Activated CD4-positive, alpha-beta T cell treated with anti-CD3 and anti-CD28 coated beads, Interleukin-2, amount 10 ng/mL, durations not matched to agents 7 days and 5 days (primary cell): Measurements from ENCODE around the gene PGBD5. TPM values are rescaled to one million over a fixed set of nuclear protein-coding genes. Genes with fewer than 3 reads are reported as not detected.
A peak's percentile ranks its signal among the peaks of the same experiment; 100 is the strongest.

Experiments used
- CTCF ChIA-PET: fragments of 350-600 bp; sonication (Branson Sonifier 250); formaldehyde crosslinking; loops from one replicate; lab custom pipeline; 2021; ENCODE audit warnings: antibody characterized with exemption; lab: Charles Lee
- POLR2A ChIA-PET: fragments of 350-600 bp; sonication (Branson Sonifier 250); formaldehyde crosslinking; loops from one replicate; lab custom pipeline; 2021; ENCODE audit warnings: antibody characterized with exemption; lab: Charles Lee
- DNase-seq: peaks from one replicate; pipeline ENCODE4 v3.0.0-alpha.2; 2020
- H3K27ac Mint-ChIP-seq: one replicate; pipeline ENCODE4 v1.8.0; 2021; ENCODE audit warnings: mild to moderate bottlenecking, moderate library complexity, mixed read lengths
- H3K27me3 Mint-ChIP-seq: one replicate; pipeline ENCODE4 v1.8.0; 2021; ENCODE audit warnings: mixed read lengths
- H3K36me3 Mint-ChIP-seq: one replicate; pipeline ENCODE4 v1.8.0; 2021; ENCODE audit warnings: low read depth, mixed read lengths
- H3K4me1 Mint-ChIP-seq: one replicate; pipeline ENCODE4 v1.8.0; 2021; ENCODE audit warnings: mixed read lengths
- H3K4me3 Mint-ChIP-seq: one replicate; pipeline ENCODE4 v1.8.0; 2021; ENCODE audit warnings: mild to moderate bottlenecking, moderate library complexity, mixed read lengths
- H3K9me3 Mint-ChIP-seq: one replicate; pipeline ENCODE4 v1.8.0; 2021; ENCODE audit warnings: mixed read lengths
- total RNA-seq, 2 experiments: library from RNA; stranded (reverse); gene quantifications; one replicate each; pipeline ENCODE4 v1.2.3, GENCODE V29; 2021

Gene PGBD5
- total RNA-seq, 2 experiments from 2014 or later: not detected

DNA sequence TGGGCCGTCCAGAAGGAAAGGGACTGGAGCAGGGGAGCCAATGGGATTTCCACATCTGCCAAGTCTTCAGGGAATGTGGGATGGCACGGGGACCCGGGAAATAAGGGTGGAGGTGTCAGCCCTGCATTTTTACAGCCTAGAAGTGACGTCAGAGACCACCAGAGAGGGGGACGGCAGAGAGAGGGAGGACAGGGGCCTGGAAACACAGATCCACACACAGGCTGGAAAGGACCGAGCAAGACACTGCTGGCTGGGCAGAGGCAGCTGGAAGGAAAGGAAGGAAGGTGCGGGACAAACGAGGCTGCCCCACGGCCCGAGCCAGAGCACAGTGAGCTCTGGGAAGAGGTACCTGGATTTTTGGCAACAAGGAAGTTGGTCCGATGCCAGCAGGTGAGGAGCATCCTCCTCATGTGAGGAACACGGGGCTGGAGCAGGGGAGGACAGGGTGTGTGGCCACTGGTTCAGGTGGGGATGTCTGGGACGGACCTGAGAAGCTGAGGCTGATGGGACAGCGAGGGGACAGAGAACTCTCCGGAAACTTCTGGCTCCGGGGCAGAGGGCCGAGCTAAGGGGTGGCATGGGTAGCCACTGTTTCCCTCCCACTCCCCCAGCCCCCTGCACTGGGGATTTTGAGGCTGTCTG, 138.3 kb downstream of the PGBD5 start:
- H3K27me3 Mint-ChIP-seq: peaks cover 14% of the 10 kb centered on the region
- DNase-seq: no peak
- no peaks in the 10 kb centered on the region for H3K36me3 Mint-ChIP-seq
- POLR2A ChIA-PET: no interaction called here
- no peak overlapping the region for H3K4me3 Mint-ChIP-seq
- CTCF ChIA-PET: interaction anchor here (0.6 to 2.7 kb wide), 2 partner anchors 11 to 18 kb away, joined by 4 to 10 read pairs; no protein-coding TSS in a partner anchor
- H3K27ac Mint-ChIP-seq: no peak overlapping the region
- H3K4me1 Mint-ChIP-seq: peaks cover 1% of the 10 kb centered on the region
- no peaks in the 10 kb centered on the region for H3K9me3 Mint-ChIP-seq

DNA sequence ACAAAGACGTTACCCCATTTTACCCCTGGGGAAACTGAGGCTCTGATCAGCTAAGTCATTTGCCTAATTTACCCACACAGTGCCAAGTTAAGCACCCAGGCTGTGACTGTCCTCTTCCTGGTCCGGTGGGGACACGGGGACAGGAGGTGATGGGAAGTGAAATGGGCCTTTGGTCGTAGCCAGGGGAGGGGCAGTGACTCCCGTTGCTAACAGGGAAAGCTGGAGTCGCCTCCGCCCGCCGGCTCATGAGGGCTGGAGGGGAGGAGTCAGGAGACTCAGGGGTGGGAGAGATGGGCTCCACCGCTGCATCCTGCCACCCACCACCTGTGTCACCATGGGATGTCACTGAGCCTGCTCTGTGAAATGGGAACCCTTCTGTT, 139.3 kb downstream of the PGBD5 start:
- DNase-seq: no peak
- H3K27me3 Mint-ChIP-seq: peaks cover 8% of the 10 kb centered on the region

DNA sequence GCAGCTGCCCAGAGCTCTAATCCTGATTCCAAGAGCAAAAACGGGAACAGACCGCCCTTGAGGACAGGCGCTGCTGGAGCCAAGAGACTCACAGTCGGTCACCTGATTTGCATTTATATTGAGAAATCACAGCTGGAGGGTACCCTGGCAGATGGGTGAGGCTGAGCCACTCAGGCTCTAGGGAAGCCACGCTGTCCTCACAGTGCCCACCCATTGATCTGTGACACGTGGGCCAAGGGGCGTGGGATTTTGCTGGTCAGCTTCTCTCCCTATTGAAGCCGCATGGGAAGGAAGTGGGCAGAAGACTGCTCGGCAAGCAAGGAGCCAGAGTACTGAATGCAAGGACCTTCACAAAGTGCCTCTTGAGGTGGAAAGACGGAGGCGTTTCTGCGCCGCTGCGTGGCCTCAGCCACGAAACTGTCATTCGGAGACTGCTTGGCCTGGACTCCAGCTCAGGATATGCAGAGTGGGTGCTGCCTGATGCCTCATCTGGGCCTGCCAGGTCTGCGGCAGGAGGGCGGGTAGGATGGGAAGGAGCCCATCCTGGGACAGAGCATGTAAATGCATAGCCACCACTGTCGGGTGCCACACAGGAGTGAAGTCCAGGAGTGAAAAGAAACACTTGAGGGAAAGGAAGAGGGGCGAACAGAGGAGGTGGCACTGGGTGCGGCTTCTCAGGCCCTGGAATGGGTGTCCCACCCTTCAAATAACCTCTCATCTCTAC, 139.8 kb downstream of the PGBD5 start:
- H3K27ac Mint-ChIP-seq: no peak overlapping the region
- H3K27me3 Mint-ChIP-seq: peaks cover 5% of the 10 kb centered on the region
- no peak overlapping the region for H3K4me3 Mint-ChIP-seq
- ChIA-PET CTCF (no interaction called here), POLR2A (no interaction called here)
- no peak for DNase-seq
- H3K9me3 Mint-ChIP-seq: no peaks in the 10 kb centered on the region
- no peaks in the 10 kb centered on the region for H3K36me3 Mint-ChIP-seq
- peaks cover 12% of the 10 kb centered on the region for H3K4me1 Mint-ChIP-seq

More for the DNA sequence above, 139.3 kb downstream of the PGBD5 start:
- H3K9me3 Mint-ChIP-seq: no peaks in the 10 kb centered on the region
- no peaks in the 10 kb centered on the region for H3K36me3 Mint-ChIP-seq
- CTCF ChIA-PET: no interaction called here
- H3K4me3 Mint-ChIP-seq: no peak overlapping the region
- H3K4me1 Mint-ChIP-seq: peaks cover 8% of the 10 kb centered on the region
- no peak overlapping the region for H3K27ac Mint-ChIP-seq
- POLR2A ChIA-PET: no interaction called here

DNA sequence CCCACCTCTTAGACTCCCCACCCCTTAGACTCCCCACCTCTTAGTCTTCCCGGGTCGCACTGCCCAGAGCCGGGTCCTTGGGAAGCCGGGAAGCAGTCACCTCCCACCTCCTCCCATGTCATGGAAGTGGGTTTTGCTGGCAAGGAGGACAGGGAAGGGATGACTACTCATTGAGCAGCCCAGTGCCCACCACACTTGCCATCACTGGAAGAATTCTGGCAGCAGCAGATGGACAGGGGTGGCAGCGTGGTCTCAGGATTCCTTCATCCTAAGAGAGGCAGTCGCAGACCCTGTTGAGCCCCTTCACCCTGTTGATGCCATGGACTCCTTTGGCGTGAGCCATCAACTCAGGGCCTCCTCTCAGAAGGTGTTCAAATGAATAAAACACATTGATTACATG, 140.8 kb downstream of the PGBD5 start:
- CTCF ChIA-PET: no interaction called here
- Mint-ChIP-seq H3K4me3 (no peak overlapping the region), H3K27ac (no peak overlapping the region), H3K4me1 (peaks cover 17% of the 10 kb centered on the region), H3K36me3 (no peaks in the 10 kb centered on the region), H3K9me3 (no peaks in the 10 kb centered on the region), H3K27me3 (no peaks in the 10 kb centered on the region)
- POLR2A ChIA-PET: no interaction called here
- no peak for DNase-seq

DNA sequence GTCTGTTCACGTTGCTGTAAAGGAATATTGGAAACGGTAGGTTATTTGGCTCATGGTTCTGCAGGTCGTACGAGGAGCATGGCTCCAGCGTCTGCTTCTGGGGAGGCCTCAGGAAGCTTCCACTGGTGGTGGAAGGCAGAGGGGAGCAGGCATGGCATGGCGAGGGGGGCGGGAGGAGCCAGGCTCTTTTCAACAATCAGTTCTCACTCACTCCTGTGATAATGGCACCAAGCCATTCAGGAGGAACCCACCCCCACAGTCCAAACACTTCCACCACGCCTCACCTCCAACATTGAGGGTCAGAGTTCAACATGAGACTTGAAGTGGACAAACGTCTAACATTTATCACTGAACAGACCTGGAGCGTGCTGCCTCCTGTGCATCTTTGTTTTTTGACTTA, 141.2 kb downstream of the PGBD5 start:
- H3K27ac Mint-ChIP-seq: no peak overlapping the region
- POLR2A ChIA-PET: no interaction called here

DNA sequence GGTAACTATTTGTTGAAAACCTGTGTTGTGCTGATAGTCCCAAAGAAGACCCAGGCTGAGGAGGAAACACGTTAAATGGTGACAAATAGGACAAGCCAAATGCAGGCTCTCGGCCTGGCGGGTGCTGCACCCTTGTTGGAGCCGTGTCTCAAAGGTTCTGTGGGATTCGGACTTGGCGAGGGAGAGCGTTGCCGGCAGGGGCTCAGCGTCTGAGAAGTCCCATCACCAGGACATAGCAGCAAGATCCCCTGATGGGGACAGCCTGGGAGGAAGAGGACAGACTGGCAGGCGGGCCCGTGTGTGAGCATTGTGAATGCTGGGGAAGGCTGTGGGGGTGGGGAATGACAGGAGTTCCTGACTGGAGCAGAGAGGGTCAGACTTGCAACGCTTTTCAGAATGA, 142.5 kb downstream of the PGBD5 start:
- H3K4me1 Mint-ChIP-seq: peaks cover 29% of the 10 kb centered on the region
- H3K36me3 Mint-ChIP-seq: peaks cover 5% of the 10 kb centered on the region
- H3K27me3 Mint-ChIP-seq: no peaks in the 10 kb centered on the region
- DNase-seq: no peak
- POLR2A ChIA-PET: no interaction called here
- no peaks in the 10 kb centered on the region for H3K9me3 Mint-ChIP-seq
- H3K4me3 Mint-ChIP-seq: no peak overlapping the region
- no peak overlapping the region for H3K27ac Mint-ChIP-seq
- CTCF ChIA-PET: no interaction called here

More for the DNA sequence above, 141.2 kb downstream of the PGBD5 start:
- peaks cover 1% of the 10 kb centered on the region for H3K36me3 Mint-ChIP-seq
- no peak overlapping the region for H3K4me3 Mint-ChIP-seq
- peaks cover 17% of the 10 kb centered on the region for H3K4me1 Mint-ChIP-seq
- H3K9me3 Mint-ChIP-seq: no peaks in the 10 kb centered on the region
- no peaks in the 10 kb centered on the region for H3K27me3 Mint-ChIP-seq
- CTCF ChIA-PET: interaction anchor here (0.6 kb wide), 1 partner anchor 1123 kb away, joined by 3 read pairs; no protein-coding TSS in a partner anchor
- DNase-seq: no peak

DNA sequence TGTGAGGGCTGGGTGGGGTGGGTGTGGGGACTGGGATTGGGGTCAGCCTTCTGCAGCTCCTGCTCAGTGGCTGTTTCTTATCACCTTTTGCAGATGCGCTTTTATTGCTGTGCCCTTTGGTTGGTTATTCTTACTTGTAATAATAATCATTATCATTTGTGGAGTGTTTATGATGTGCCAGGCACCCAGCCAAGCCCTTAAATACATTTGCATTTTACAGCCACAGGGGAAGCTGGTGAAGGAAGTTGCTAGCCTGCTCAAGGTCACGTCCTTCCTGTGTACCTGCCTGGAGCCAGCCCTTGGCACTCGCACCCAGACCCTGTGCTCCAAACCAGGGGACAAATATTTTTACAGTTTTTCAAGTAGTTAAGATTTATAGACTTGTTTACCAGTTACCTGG, 144.0 kb downstream of the PGBD5 start:
- CTCF ChIA-PET: interaction anchor here (0.5 to 1.2 kb wide), 2 partner anchors 9 to 875 kb away, joined by 3 to 4 read pairs; no protein-coding TSS in a partner anchor
- no peaks in the 10 kb centered on the region for H3K9me3 Mint-ChIP-seq
- peaks cover 42% of the 10 kb centered on the region for H3K4me1 Mint-ChIP-seq
- POLR2A ChIA-PET: no interaction called here
- DNase-seq: peak; percentile 15
- peak overlapping the region; percentile 74 for H3K27ac Mint-ChIP-seq
- no peaks in the 10 kb centered on the region for H3K27me3 Mint-ChIP-seq
- H3K36me3 Mint-ChIP-seq: peaks cover 12% of the 10 kb centered on the region
- H3K4me3 Mint-ChIP-seq: no peak overlapping the region

DNA sequence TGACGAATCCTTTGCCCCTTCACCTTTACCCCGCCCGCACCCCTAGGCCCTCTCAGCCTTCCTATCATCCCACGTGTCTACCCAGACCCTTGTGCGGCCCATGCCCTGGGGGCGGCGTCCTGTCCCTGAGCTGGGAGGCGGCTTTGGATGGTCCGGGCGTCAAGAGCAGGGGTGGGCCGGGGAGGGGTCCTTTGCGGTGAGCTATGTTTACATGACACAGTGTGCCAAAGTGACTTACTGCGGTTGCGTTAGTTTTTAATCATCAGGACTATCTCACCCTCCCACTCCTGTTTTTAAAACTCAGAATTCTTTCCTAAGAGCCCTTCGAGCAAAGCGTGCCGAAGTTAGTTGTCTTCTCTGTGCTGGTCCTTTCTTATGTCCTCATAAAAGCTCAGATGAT, 144.6 kb downstream of the PGBD5 start:
- ChIA-PET POLR2A (no interaction called here), CTCF (interaction anchor here (0.5 to 1.2 kb wide), 2 partner anchors 10 to 875 kb away, joined by 3 to 4 read pairs; no protein-coding TSS in a partner anchor)
- H3K36me3 Mint-ChIP-seq: peaks cover 13% of the 10 kb centered on the region
- H3K27me3 Mint-ChIP-seq: no peaks in the 10 kb centered on the region
- H3K4me1 Mint-ChIP-seq: peaks cover 48% of the 10 kb centered on the region
- DNase-seq: no peak
- H3K4me3 Mint-ChIP-seq: no peak overlapping the region
- H3K27ac Mint-ChIP-seq: peak overlapping the region; percentile 42
- no peaks in the 10 kb centered on the region for H3K9me3 Mint-ChIP-seq

DNA sequence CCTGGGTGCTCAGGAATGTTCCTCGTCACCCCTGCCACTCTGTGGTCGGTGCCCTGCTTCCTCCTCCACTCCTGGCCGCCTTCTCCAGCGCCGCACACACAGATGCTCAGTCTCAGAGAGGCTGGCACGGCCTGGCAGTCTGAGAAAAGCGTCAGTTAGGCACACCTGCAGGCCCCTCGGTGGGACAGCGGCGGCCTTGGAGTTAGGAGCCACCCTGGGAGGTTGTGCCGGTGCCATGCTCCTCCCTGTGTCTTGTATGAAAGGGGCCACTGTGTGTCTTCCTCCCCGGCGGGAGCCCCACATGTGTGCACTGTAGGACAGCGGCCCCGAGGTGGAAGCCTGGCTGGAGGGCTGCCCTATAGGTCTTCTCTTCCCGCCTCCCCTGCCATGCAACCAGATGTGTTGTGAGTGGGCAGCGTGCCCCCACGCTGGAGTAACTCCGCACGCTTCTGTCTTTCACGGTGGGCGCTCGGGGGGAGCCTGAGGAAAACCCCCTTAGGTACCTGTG, 145.2 kb downstream of the PGBD5 start:
- no peak for DNase-seq
- ChIA-PET CTCF (interaction anchor here (0.6 to 1.2 kb wide), 2 partner anchors 10 to 193 kb away, joined by 3 to 4 read pairs; no protein-coding TSS in a partner anchor), POLR2A (no interaction called here)
- no peaks in the 10 kb centered on the region for H3K9me3 Mint-ChIP-seq
- H3K4me1 Mint-ChIP-seq: peaks cover 50% of the 10 kb centered on the region
- peaks cover 13% of the 10 kb centered on the region for H3K36me3 Mint-ChIP-seq
- no peaks in the 10 kb centered on the region for H3K27me3 Mint-ChIP-seq
- H3K4me3 Mint-ChIP-seq: no peak overlapping the region
- no peak overlapping the region for H3K27ac Mint-ChIP-seq

DNA sequence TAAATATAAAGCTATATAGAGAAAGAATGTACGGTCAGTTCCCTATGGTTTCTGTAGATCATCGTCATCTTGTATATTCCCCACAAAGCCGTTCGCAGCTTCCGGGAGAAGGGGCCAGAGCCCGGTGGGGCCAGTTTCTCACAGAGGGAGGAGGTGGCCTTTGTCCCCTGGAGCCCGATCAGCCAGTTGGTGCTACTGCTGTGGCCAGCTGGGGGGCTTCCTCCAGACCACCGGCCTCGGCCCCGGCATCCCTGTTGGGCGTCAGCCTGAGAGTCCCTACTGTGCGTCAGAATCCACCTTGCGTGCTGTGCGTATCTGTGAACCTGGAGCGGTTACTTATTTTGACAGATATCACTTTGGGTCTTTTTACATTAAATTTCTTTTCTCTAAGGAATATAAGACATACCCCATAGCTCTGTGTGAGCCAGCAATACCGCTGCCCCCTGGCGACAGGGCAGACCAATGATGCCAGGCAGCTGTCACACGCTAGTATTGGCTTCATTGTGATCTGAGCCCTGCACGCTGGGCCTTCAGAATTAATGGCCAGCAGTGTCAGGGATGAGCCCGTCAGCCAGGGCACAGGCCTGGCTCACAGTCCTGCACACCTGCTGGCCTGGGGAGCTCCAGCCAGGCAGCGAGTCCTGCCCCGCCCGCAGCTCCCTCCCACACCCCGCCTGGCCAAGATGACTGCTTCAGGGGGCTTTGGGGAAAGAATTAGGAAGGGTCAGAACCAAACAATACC, 145.9 kb downstream of the PGBD5 start:
- H3K4me1 Mint-ChIP-seq: peaks cover 50% of the 10 kb centered on the region
- CTCF ChIA-PET: interaction anchor here (0.6 kb wide), 1 partner anchor 192 kb away, joined by 4 read pairs; no protein-coding TSS in a partner anchor
- POLR2A ChIA-PET: no interaction called here
- H3K27ac Mint-ChIP-seq: peak overlapping the region; percentile 19
- no peak overlapping the region for H3K4me3 Mint-ChIP-seq
- no peak for DNase-seq
- H3K27me3 Mint-ChIP-seq: no peaks in the 10 kb centered on the region
- H3K9me3 Mint-ChIP-seq: no peaks in the 10 kb centered on the region
- peaks cover 13% of the 10 kb centered on the region for H3K36me3 Mint-ChIP-seq

DNA sequence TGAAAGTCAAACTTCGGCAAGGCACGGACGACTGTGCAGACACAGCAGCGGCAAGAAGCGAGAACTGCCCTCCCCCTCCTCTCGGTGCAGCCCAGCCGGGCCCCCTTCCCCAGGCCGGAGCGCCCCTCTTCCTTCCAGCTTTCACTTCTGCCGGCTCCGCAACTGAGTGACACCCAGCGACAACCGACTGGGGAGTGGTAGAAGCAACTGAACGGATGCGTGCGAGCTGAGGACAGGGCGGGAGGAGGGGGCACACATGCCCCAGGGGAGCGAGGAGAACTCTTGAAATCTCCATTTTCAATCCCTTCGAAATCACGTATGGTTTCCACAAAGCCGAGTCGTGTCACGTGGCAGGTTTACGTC, 146.6 kb downstream of the PGBD5 start:
- Mint-ChIP-seq H3K9me3 (no peaks in the 10 kb centered on the region), H3K27me3 (no peaks in the 10 kb centered on the region), H3K27ac (peak overlapping the region; percentile 19), H3K4me3 (no peak overlapping the region), H3K36me3 (peaks cover 14% of the 10 kb centered on the region), H3K4me1 (peaks cover 50% of the 10 kb centered on the region)
- DNase-seq: no peak
- POLR2A ChIA-PET: no interaction called here
- CTCF ChIA-PET: interaction anchor here (0.5 kb wide), 1 partner anchor 830 kb away, joined by 4 read pairs; no protein-coding TSS in a partner anchor

DNA sequence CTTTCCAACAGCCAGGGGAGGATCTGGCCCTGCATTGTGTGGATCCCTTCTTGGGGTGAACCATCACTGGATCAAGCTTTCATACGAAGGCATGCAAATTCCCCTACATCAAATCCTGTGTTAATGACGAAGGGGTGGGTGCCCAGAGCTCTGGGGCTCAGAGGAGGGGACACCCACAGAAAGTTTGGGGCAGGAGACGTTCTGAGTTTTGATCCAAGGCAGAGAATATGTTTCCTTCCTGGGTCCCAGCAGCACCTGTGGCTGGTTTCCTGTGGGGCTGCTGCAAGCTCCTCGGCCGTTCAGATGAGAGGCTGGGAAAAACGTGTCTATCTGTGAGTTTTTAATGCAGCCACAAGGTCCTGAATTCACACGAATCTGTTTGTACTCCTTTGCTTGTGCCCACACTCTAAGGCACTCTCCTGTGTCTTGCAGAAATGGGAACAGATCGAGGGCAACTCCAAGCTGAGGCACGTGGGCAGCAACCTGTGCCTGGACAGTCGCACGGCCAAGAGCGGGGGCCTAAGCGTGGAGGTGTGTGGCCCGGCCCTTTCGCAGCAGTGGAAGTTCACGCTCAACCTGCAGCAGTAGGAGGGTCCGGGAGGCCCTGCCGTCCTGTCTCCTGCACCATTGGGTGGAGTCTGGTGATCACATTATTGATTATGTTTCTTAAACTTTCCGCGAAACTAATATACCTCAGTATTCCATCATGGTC, 147.1 kb downstream of the PGBD5 start:
- H3K36me3 Mint-ChIP-seq: peaks cover 15% of the 10 kb centered on the region
- ChIA-PET CTCF (interaction anchor here (0.5 kb wide), 1 partner anchor 829 kb away, joined by 4 read pairs; no protein-coding TSS in a partner anchor), POLR2A (no interaction called here)
- no peaks in the 10 kb centered on the region for H3K27me3 Mint-ChIP-seq
- no peak overlapping the region for H3K4me3 Mint-ChIP-seq
- H3K9me3 Mint-ChIP-seq: no peaks in the 10 kb centered on the region
- H3K4me1 Mint-ChIP-seq: peaks cover 55% of the 10 kb centered on the region
- H3K27ac Mint-ChIP-seq: peak overlapping the region; percentile 48
- no peak for DNase-seq
